ENCODE data around the gene MERTK.

DNA sequence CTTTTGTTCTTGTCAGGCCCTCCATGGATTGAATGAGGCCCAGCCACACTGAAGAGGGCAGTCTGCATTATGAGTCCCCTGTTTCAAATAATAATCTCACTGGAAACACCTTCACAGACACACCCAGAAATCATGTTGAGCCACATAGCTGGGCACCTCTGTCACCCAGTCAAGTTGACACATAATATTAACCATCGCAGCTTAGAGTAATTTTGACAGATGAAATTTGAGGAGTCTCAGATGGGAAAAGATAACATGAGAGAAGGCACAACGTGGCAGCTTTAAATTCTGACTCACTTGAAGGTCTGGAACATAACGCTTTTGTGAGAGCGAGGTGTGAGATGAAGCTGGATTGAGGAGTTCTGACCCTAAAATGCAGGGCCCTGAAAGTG, 85.8 kb downstream of the MERTK start:
- TF ChIP-seq CTCF (IDR thresholded peaks at IDR 0.05; ENCODE audit: insufficient read depth, low read depth, low read length) (no peak), EZH2 (IDR thresholded peaks at IDR 0.05; ENCODE audit: insufficient read depth, low read length) (no peak)

Data from astrocyte (in vitro differentiated cells and primary cell).